Measurements from ENCODE around the gene DNAJC8.

Gene DNAJC8

DNA sequence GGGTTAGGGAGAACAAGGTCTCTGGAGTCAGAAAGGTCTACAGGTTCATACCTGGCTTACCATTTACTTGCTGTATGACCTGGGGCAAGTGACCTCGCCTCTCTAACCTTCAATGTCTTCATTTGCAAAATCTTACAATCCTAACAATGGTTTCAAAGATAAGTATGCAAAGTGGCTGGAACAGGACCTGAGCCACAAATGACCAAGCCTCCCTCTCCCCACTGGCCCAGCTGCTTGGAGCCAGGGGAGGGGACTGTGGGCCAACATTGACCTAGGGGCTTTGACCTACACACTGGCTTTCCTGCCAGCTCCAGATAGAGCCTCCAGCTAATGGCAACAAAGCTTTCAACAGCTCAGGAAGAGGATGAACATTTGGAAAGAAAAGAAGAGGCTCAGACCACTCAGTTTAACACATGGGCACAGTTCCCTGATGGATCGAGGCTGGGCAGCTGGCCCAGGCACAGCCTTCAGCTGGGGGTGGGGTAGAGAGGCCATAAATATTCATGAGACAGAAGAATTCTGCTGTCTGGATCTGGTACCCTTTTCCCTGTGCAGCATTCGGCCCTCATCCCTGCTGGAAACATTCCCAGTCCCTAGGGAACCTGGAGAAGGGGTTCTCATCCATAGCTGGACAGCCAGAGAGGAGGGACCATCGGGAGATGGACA, 69.2 kb downstream of the DNAJC8 start:
- DNase-seq (ENCODE audit: insufficient read length, low spot score) (no peak), FAIRE-seq (no peak)
- no peak for TF ChIP-seq POLR2AphosphoS5 (IDR thresholded peaks at IDR 0.05; ENCODE audit: low read depth, low read length)
- TF ChIP-seq SPI1 (IDR thresholded peaks at IDR 0.05; ENCODE audit: low read depth, low read length): no peak
- TF ChIP-seq TAF1 (IDR thresholded peaks at IDR 0.05; ENCODE audit: low read depth, low read length): no peak
- no peak for TF ChIP-seq PAX5 (IDR thresholded peaks at IDR 0.05; ENCODE audit: insufficient read depth, low read length, severe bottlenecking)
- TF ChIP-seq POU2F2 (IDR thresholded peaks at IDR 0.05; ENCODE audit: low read depth, low read length): no peak

DNA sequence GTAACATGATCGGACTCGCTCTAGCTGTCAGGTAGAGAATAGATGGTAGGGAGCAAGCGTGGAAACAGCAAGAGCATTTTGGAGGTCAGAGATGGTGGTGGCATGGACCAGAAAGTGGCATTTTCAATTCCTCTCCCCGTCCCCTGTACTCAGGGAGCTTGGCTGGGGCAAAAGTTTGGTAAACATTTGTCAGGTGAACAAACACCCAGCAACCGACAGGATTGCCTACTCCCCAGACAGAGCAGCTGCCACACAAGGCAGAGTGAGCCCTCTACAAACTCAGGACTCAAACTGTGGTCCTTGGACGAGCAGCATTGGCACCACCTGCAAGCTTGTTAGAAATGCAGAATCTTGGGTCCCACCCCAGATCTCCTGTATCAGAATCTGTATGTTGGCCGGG, 70.7 kb downstream of the DNAJC8 start:
- no peak for TF ChIP-seq SPI1 (IDR thresholded peaks at IDR 0.05; ENCODE audit: low read depth, low read length)
- peak; percentile 75 for FAIRE-seq
- DNase-seq (ENCODE audit: insufficient read length, low spot score): no peak

DNA sequence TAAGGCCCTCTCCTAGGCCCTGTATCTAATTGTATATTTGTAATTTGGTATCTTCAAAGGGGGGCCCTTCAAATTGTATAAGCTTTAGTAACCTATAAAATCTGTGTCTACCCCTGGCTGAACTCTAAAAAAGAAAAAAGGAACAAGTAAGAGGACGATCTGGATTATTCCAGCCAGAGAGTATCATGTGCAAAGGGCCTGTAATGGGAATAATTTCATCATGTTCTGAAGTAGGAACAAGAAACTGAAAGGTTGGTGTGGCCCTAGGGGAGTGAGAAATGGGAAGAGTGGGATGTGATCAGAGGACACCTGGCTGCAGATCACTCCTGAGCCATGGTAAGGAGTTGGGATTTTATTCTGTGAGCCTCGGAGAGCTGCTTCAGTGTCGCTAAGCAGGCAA, 71.1 kb downstream of the DNAJC8 start:
- no peak for TF ChIP-seq PAX5 (IDR thresholded peaks at IDR 0.05; ENCODE audit: insufficient read depth, low read length, severe bottlenecking)
- no peak for TF ChIP-seq POLR2AphosphoS5 (IDR thresholded peaks at IDR 0.05; ENCODE audit: low read depth, low read length)
- no peak for TF ChIP-seq POU2F2 (IDR thresholded peaks at IDR 0.05; ENCODE audit: low read depth, low read length)
- no peak for FAIRE-seq
- DNase-seq (ENCODE audit: insufficient read length, low spot score): no peak

DNA sequence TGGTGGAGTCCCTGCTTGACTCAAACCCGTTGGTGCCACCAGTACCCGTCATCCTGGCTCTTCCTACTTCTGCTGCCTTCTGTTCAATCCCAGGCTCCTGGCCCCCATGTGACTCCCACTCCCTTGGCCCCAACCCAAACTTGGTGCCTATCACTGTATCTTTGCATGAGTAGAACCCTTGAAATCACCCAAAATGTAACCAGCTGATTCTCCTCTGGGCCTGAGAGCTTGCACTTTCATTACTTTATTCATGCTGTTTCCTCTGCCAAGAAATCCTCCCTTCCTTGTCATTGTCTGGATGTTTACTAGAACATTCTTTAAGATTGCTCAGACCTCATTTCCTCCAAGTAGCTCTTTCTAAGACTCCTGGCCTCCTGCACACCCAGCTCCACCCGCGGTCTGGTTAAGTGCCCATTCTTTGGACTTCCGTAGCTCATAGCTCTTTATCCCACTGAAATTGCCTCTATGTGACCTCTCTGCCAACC, 72.0 kb downstream of the DNAJC8 start:
- DNase-seq (ENCODE audit: insufficient read length, low spot score) (no peak), FAIRE-seq (no peak)
- TF ChIP-seq POU2F2 (IDR thresholded peaks at IDR 0.05; ENCODE audit: low read depth, low read length): no peak
- TF ChIP-seq TAF1 (IDR thresholded peaks at IDR 0.05; ENCODE audit: low read depth, low read length): no peak
- TF ChIP-seq POLR2AphosphoS5 (IDR thresholded peaks at IDR 0.05; ENCODE audit: low read depth, low read length): no peak
- TF ChIP-seq PAX5 (IDR thresholded peaks at IDR 0.05; ENCODE audit: insufficient read depth, low read length, severe bottlenecking): no peak
- no peak for TF ChIP-seq POLR2A (IDR thresholded peaks at IDR 0.05; ENCODE audit: low read depth, low read length)

DNA sequence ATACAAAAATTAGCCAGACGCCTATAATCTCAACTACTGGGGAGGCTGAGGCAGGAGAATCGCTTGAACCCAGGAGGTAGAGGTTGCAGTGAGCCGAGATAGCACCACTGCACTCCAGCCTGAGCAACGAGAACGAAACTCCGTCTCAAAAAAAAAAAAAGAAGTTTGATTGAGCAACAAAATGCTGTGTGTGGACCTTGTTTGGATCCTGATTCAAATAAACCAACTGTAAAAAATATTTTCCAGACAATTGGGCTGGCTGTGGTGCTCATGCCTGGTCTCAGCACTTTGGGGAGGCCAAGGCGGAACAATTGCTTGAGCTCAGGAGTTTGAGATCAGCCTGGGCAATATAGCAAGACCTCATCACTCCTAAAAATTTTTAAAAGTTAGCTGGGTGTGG, 73.1 kb downstream of the DNAJC8 start:
- TF ChIP-seq TAF1 (IDR thresholded peaks at IDR 0.05; ENCODE audit: low read depth, low read length): no peak
- no peak for TF ChIP-seq PAX5 (IDR thresholded peaks at IDR 0.05; ENCODE audit: insufficient read depth, low read length, severe bottlenecking)
- no peak for TF ChIP-seq SPI1 (IDR thresholded peaks at IDR 0.05; ENCODE audit: low read depth, low read length)
- no peak for DNase-seq (ENCODE audit: insufficient read length, low spot score)
- FAIRE-seq: no peak

DNA sequence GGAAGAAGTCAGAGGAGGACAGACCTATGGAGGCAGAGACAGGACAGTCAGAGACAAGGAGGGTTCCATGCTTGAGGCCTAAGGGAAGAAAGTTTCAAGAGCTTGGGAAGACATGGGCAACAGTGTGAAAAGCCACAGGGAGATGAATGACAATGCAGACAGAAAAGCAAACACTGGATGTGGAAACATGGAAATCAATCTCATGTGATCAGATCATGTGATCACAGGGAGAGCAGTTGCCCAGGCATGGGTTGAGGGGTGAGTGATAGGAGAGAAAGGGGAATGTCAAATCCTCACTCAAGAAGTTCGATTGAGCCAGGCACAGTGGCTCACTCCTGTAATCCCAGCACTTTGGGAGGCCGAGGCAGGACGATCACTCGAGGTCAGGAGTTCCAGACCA, 73.6 kb downstream of the DNAJC8 start:
- no peak for DNase-seq (ENCODE audit: insufficient read length, low spot score)
- FAIRE-seq: no peak
- no peak for TF ChIP-seq POLR2A (IDR thresholded peaks at IDR 0.05; ENCODE audit: low read depth, low read length)
- no peak for TF ChIP-seq POU2F2 (IDR thresholded peaks at IDR 0.05; ENCODE audit: low read depth, low read length)
- TF ChIP-seq POLR2AphosphoS5 (IDR thresholded peaks at IDR 0.05; ENCODE audit: low read depth, low read length): no peak
- no peak for TF ChIP-seq PAX5 (IDR thresholded peaks at IDR 0.05; ENCODE audit: insufficient read depth, low read length, severe bottlenecking)
- no peak for TF ChIP-seq SPI1 (IDR thresholded peaks at IDR 0.05; ENCODE audit: low read depth, low read length)
- TF ChIP-seq TAF1 (IDR thresholded peaks at IDR 0.05; ENCODE audit: low read depth, low read length): no peak

DNA sequence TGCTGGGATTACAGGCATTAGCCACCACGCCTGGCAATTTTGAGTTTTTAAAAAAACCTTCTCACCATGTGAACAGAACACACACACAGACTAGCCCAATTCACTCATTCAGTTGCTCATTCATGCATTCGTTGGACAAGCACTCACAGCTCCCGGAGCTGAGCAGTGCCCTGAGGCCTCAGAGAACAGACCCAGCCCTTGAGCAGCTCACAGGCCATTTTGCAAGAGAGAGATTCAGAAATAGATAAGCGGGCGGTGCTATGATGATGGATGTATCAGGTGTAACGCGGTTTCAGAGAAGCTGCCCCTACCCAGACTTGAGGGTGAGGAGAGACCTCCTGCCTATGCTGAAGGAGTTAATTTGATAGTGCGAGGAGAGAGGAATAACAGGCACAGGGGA, 74.9 kb downstream of the DNAJC8 start:
- no peak for DNase-seq (ENCODE audit: insufficient read length, low spot score)
- TF ChIP-seq POLR2AphosphoS5 (IDR thresholded peaks at IDR 0.05; ENCODE audit: low read depth, low read length) (no peak), PAX5 (IDR thresholded peaks at IDR 0.05; ENCODE audit: insufficient read depth, low read length, severe bottlenecking) (no peak), POU2F2 (IDR thresholded peaks at IDR 0.05; ENCODE audit: low read depth, low read length) (no peak), POLR2A (IDR thresholded peaks at IDR 0.05; ENCODE audit: low read depth, low read length) (no peak), TAF1 (IDR thresholded peaks at IDR 0.05; ENCODE audit: low read depth, low read length) (no peak), SPI1 (IDR thresholded peaks at IDR 0.05; ENCODE audit: low read depth, low read length) (no peak)
- FAIRE-seq: no peak

DNA sequence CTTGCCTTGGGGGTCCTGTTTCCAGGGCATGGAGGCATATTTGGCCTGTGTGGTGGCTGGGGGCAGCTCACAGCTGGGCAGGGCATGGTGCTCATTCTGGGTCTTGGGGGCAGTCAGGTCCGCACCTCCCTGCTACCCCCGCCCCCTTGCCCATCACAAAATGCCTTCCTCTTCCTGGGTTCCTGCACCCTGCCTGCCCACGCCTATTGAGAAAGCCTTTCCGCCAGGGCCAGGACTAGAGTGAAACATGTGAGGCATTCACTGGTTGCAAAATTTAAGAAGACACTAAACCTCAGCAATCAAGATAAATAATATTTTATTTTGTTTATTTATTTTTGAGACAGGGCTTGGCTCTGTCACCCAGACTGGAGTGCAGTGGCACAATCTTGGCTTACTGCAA, 76.0 kb downstream of the DNAJC8 start:
- TF ChIP-seq POU2F2 (IDR thresholded peaks at IDR 0.05; ENCODE audit: low read depth, low read length) (no peak), SPI1 (IDR thresholded peaks at IDR 0.05; ENCODE audit: low read depth, low read length) (no peak), POLR2A (IDR thresholded peaks at IDR 0.05; ENCODE audit: low read depth, low read length) (no peak), PAX5 (IDR thresholded peaks at IDR 0.05; ENCODE audit: insufficient read depth, low read length, severe bottlenecking) (no peak), POLR2AphosphoS5 (IDR thresholded peaks at IDR 0.05; ENCODE audit: low read depth, low read length) (no peak), TAF1 (IDR thresholded peaks at IDR 0.05; ENCODE audit: low read depth, low read length) (no peak)
- DNase-seq (ENCODE audit: insufficient read length, low spot score) (no peak), FAIRE-seq (no peak)

DNA sequence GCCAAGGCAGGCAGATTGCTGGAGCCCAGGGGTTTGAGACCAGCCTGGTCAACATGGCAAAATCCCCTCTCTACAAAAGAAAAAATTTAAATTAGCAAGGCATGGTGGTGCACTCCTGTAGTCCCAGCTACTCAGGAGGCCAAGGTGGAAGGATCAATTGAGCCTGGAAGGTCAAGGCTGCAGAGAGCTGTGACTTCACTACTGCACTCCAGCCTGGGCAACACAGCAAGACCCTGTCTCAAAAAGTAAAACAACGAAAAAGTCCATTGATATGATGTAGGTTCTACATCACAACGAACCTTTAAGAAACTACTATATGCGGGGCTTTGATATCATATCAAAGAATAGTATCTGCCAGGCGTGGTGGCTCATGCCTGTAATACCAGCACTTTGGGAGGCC, 77.2 kb downstream of the DNAJC8 start:
- FAIRE-seq: no peak

DNA sequence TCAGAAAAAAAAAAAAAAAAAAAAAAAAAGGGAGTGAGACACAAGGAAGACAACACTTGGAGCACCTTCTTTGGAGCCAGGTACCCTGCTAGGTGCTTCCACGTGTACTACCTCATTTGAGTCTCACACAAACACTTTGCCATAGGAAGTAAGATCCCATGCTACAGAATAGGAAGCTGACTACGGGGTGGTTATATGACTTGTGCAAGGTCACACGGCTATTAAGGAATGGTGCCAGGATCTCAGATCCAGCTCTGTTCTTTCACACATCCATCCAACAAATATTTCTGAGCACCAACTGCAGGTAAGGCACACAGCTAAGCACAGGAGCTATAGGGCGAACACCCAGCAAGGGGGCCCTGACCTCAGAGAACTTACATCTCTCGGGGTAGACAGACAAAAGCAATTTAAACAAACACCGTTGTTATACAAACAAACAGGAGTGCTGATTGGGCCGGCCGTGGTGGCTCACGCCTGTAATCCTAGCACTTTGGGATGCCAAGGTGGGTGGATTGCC, 78.7 kb downstream of the DNAJC8 start:
- DNase-seq (ENCODE audit: insufficient read length, low spot score) (no peak), FAIRE-seq (no peak)
- TF ChIP-seq POLR2A (IDR thresholded peaks at IDR 0.05; ENCODE audit: low read depth, low read length) (no peak), SPI1 (IDR thresholded peaks at IDR 0.05; ENCODE audit: low read depth, low read length) (no peak), POU2F2 (IDR thresholded peaks at IDR 0.05; ENCODE audit: low read depth, low read length) (no peak), TAF1 (IDR thresholded peaks at IDR 0.05; ENCODE audit: low read depth, low read length) (no peak), PAX5 (IDR thresholded peaks at IDR 0.05; ENCODE audit: insufficient read depth, low read length, severe bottlenecking) (no peak), POLR2AphosphoS5 (IDR thresholded peaks at IDR 0.05; ENCODE audit: low read depth, low read length) (no peak)

More for the DNA sequence above, 77.2 kb downstream of the DNAJC8 start:
- TF ChIP-seq POLR2AphosphoS5 (IDR thresholded peaks at IDR 0.05; ENCODE audit: low read depth, low read length): no peak
- no peak for TF ChIP-seq TAF1 (IDR thresholded peaks at IDR 0.05; ENCODE audit: low read depth, low read length)
- no peak for TF ChIP-seq SPI1 (IDR thresholded peaks at IDR 0.05; ENCODE audit: low read depth, low read length)
- TF ChIP-seq POU2F2 (IDR thresholded peaks at IDR 0.05; ENCODE audit: low read depth, low read length): no peak
- TF ChIP-seq PAX5 (IDR thresholded peaks at IDR 0.05; ENCODE audit: insufficient read depth, low read length, severe bottlenecking): no peak
- no peak for TF ChIP-seq POLR2A (IDR thresholded peaks at IDR 0.05; ENCODE audit: low read depth, low read length)
- no peak for DNase-seq (ENCODE audit: insufficient read length, low spot score)

Measured in GM12891 (cell line).